HCT116 (cell line): ENCODE data around the gene FBXL17. TPM values are rescaled to one million over a fixed set of nuclear protein-coding genes. Genes with fewer than 3 reads are reported as not detected.

ENCODE experiments used
- ATAC-seq: fragments of 200-7000 bp; cut with Tn5 transposase; 2 replicates; pipeline ENCODE4 v1.9.1; 2020; ENCODE audit warnings: mild to moderate bottlenecking, moderate library complexity
- BruUV-seq: library from RNA; stranded (reverse); fragments of 400-500 nt; replicated peaks from 2 replicates; lab custom pipeline; 2021; lab: Mats Ljungman, UMichigan
- CTCF ChIA-PET: fragments of 300-600 bp; sonication (Branson Sonifier 250); formaldehyde crosslinking; loops from one replicate; lab custom pipeline; 2021; ENCODE audit warnings: antibody characterized with exemption; lab: Charles Lee
- POLR2A ChIA-PET: fragments of 300-600, 350-600 bp; sonication (Branson Sonifier 250); formaldehyde crosslinking; loops from one replicate; lab custom pipeline; 2021; ENCODE audit warnings: antibody characterized with exemption; lab: Charles Lee
- RAD21 ChIA-PET, 2 experiments: fragments of 300-600 bp; sonication (Branson Sonifier 250); formaldehyde crosslinking; loops; one replicate each; lab custom pipeline; 2023; ENCODE audit warnings: low total read pairs in 2 of 2; ENCODE audit not compliant: uncharacterized antibody in 2 of 2, unreplicated experiment in 2 of 2, low non-redundant PET in 1 of 2; lab: Charles Lee
- DNase-seq: peaks from one replicate; pipeline ENCODE4 v3.0.0-alpha.2; 2010; ENCODE audit warnings: low read depth, low spot score
- H2AFZ ChIP-seq: fragments of 200-600 bp; shearing (Covaris generic), sonication (generic); 2 replicates; pipeline ENCODE4 v1.6.1; 2017; ENCODE audit warnings: low read depth, mixed run types, mixed read lengths, antibody characterized with exemption, low read length; ENCODE audit not compliant: poor library complexity, severe bottlenecking
- H3K27ac ChIP-seq: 2 replicates; pipeline ENCODE4 v1.5.1; 2012; ENCODE audit warnings: low read depth, low read length
- H3K27me3 ChIP-seq: fragments of 200-600 bp; sonication (generic); 2 replicates; pipeline ENCODE4 v1.6.1; 2016; ENCODE audit warnings: mixed run types, low read length, mixed read lengths; ENCODE audit not compliant: insufficient read depth
- H3K36me3 ChIP-seq, 2 experiments: fragments of 200-500 bp in 1 of 2; fragments of 200-600 bp in 1 of 2; sonication (Bioruptor generic) in 1 of 2; sonication (generic) in 1 of 2; 2 replicates each; pipeline versions ENCODE4 v1.5.1 to v1.6.1; 2014 to 2016; ENCODE audit warnings: low read length in 2 of 2, inconsistent platforms in 1 of 2, mixed read lengths in 1 of 2, mixed run types in 1 of 2; ENCODE audit not compliant: insufficient read depth in 2 of 2, control insufficient read depth in 1 of 2
- H3K4me1 ChIP-seq, 2 experiments: fragments of 200-600 bp in 1 of 2; sonication (generic) in 1 of 2; 2 replicates each; pipeline versions ENCODE4 v1.5.1 to v1.6.1; 2012 to 2017; ENCODE audit warnings: low read length in 2 of 2, inconsistent platforms in 1 of 2, mild to moderate bottlenecking in 1 of 2, mixed read lengths in 1 of 2, mixed run types in 1 of 2, moderate library complexity in 1 of 2; ENCODE audit not compliant: insufficient read depth in 2 of 2, control insufficient read depth in 1 of 2
- H3K4me2 ChIP-seq: fragments of 200-600 bp; sonication (generic); 2 replicates; pipeline ENCODE4 v1.6.1; 2017; ENCODE audit warnings: mixed run types, low read length, mixed read lengths
- H3K4me3 ChIP-seq, 2 experiments: fragments of 200-600 bp in 1 of 2; sonication (generic) in 1 of 2; replicated peaks in 1 of 2; 2 replicates each; pipeline ENCODE4 v1.5.1; 2011 to 2016; ENCODE audit warnings: low read length in 2 of 2, control low read depth in 1 of 2, low read depth in 1 of 2, mild to moderate bottlenecking in 1 of 2, mixed read lengths in 1 of 2, mixed run types in 1 of 2
- H3K79me2 ChIP-seq: fragments of 200-600 bp; sonication (generic); 2 replicates; pipeline ENCODE4 v1.6.1; 2017; ENCODE audit warnings: mild to moderate bottlenecking, mixed run types, low read length, moderate library complexity, mixed read lengths; ENCODE audit not compliant: insufficient read depth
- H3K9ac ChIP-seq: fragments of 200-600 bp; sonication (generic); 2 replicates; pipeline ENCODE4 v1.6.1; 2016; ENCODE audit warnings: low read length, mixed read lengths
- H3K9me2 ChIP-seq: fragments of 200-600 bp; sonication (generic), shearing (Covaris generic); 2 replicates; pipeline ENCODE4 v1.6.1; 2017; ENCODE audit warnings: mixed run types, mild to moderate bottlenecking, moderate library complexity; ENCODE audit not compliant: insufficient read depth
- H3K9me3 ChIP-seq, 2 experiments: fragments of 200-500 bp in 1 of 2; fragments of 200-600 bp in 1 of 2; sonication (Bioruptor generic) in 1 of 2; sonication (generic) in 1 of 2; 2 replicates each; pipeline ENCODE4 v1.6.1; 2014 to 2017; ENCODE audit warnings: low read length in 2 of 2, mixed read lengths in 2 of 2, inconsistent platforms in 1 of 2, low read depth in 1 of 2, mild to moderate bottlenecking in 1 of 2, mixed run types in 1 of 2, moderate library complexity in 1 of 2; ENCODE audit not compliant: control insufficient read depth in 1 of 2, insufficient read depth in 1 of 2
- H4K20me1 ChIP-seq: fragments of 200-600 bp; sonication (generic), shearing (Covaris generic); 2 replicates; pipeline ENCODE4 v1.6.1; 2017; ENCODE audit warnings: mixed run types, mild to moderate bottlenecking, moderate library complexity; ENCODE audit not compliant: insufficient read depth
- ATF3 ChIP-seq: IDR thresholded peaks from 2 replicates; pipeline ENCODE4 v1.6.1; 2012
- CBX3 ChIP-seq: IDR thresholded peaks from 2 replicates; pipeline ENCODE4 v1.6.1; 2012; ENCODE audit warnings: low read depth
- CEBPB ChIP-seq: IDR thresholded peaks from 2 replicates; pipeline ENCODE4 v1.6.1; 2012; ENCODE audit warnings: low read depth
- CTCF ChIP-seq, 3 experiments: fragments of 200-600 bp in 1 of 3; sonication (generic) in 1 of 3; IDR thresholded peaks in 2 of 3; conservative IDR thresholded peaks in 1 of 3; 2 replicates each; pipeline ENCODE4 v1.5.1; 2012 to 2017; ENCODE audit warnings: low read depth in 2 of 3, low read length in 2 of 3, antibody characterized with exemption in 1 of 3, borderline replicate concordance in 1 of 3, control low read depth in 1 of 3, mild to moderate bottlenecking in 1 of 3, mixed read lengths in 1 of 3, mixed run types in 1 of 3, moderate library complexity in 1 of 3; ENCODE audit not compliant: insufficient read depth in 1 of 3
- FOSL1 ChIP-seq: IDR thresholded peaks from 2 replicates; pipeline ENCODE4 v1.6.1; 2012; ENCODE audit warnings: low read depth
- JUND ChIP-seq: IDR thresholded peaks from 2 replicates; pipeline ENCODE4 v1.6.1; 2012
- MAX ChIP-seq: IDR thresholded peaks from 2 replicates; pipeline ENCODE4 v1.6.1; 2012
- POLR2A ChIP-seq: IDR thresholded peaks from 2 replicates; pipeline ENCODE4 v1.7.0; 2011; ENCODE audit warnings: borderline replicate concordance; ENCODE audit not compliant: insufficient read depth, insufficient read length; ENCODE audit errors: extremely low read depth
- SIN3A ChIP-seq: IDR thresholded peaks from 2 replicates; pipeline ENCODE4 v1.6.1; 2012; ENCODE audit warnings: low read depth
- SP1 ChIP-seq: IDR thresholded peaks from 2 replicates; pipeline ENCODE4 v1.6.1; 2012; ENCODE audit warnings: low read depth
- SRF ChIP-seq: IDR thresholded peaks from 2 replicates; pipeline ENCODE4 v1.6.1; 2012; ENCODE audit warnings: low read depth
- TCF7L2 ChIP-seq: IDR thresholded peaks from 2 replicates; pipeline ENCODE4 v1.7.0; 2011; ENCODE audit warnings: borderline replicate concordance, inconsistent platforms; ENCODE audit not compliant: insufficient read depth, insufficient read length; ENCODE audit errors: extremely low read depth
- ZFX ChIP-seq: fragments of 450-650 bp; IDR thresholded peaks from 2 replicates; pipeline ENCODE4 v1.6.1; 2017
- intact Hi-C: fragments of 100-400 bp; cut with micrococcal nuclease; formaldehyde crosslinking; loops from 2 replicates; pipeline ENCODE4 v1.10.0; 2022
- total RNA-seq: library from RNA; stranded (reverse); gene quantifications from one replicate; pipeline ENCODE4 v1.2.1, GENCODE V29; 2021; ENCODE audit not compliant: unreplicated experiment
- TF ChIP-seq, protein P1 (sequence below): IDR thresholded peaks from 2 replicates; pipeline ENCODE4 v1.6.1; 2011; ENCODE audit warnings: mild to moderate bottlenecking, low read length, moderate library complexity; ENCODE audit not compliant: insufficient replicate concordance; ENCODE audit errors: extremely low read depth

FBXL17 gene
- total RNA-seq, 1 experiment from 2014 or later: 9.4 TPM

- no peak for TF ChIP-seq POLR2A
- no peak for TF ChIP-seq MAX
- TF ChIP-seq SRF: no peak
- no peak for TF ChIP-seq FOSL1
Measured at GRCh38 chr5:108312258-108312657, 69.6 kb downstream of the FBXL17 start (continued).

GRCh38 chr5:108311682-108312081, 70.2 kb downstream of the FBXL17 start:
- H3K36me3 ChIP-seq: no peaks in the 10 kb centered on the region
- H3K9me2 ChIP-seq: no peaks in the 10 kb centered on the region
- H4K20me1 ChIP-seq: no peaks in the 10 kb centered on the region
- TF ChIP-seq CBX3: no peak
- no peak for TF ChIP-seq SP1
- TF ChIP-seq SIN3A: no peak
- TF ChIP-seq, protein P1, sequence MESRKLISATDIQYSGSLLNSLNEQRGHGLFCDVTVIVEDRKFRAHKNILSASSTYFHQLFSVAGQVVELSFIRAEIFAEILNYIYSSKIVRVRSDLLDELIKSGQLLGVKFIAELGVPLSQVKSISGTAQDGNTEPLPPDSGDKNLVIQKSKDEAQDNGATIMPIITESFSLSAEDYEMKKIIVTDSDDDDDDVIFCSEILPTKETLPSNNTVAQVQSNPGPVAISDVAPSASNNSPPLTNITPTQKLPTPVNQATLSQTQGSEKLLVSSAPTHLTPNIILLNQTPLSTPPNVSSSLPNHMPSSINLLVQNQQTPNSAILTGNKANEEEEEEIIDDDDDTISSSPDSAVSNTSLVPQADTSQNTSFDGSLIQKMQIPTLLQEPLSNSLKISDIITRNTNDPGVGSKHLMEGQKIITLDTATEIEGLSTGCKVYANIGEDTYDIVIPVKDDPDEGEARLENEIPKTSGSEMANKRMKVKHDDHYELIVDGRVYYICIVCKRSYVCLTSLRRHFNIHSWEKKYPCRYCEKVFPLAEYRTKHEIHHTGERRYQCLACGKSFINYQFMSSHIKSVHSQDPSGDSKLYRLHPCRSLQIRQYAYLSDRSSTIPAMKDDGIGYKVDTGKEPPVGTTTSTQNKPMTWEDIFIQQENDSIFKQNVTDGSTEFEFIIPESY: no peak
- no peak for TF ChIP-seq TCF7L2
- no peak for TF ChIP-seq POLR2A
- no peak for TF ChIP-seq ATF3
- no peak for TF ChIP-seq ZFX
- no peak for TF ChIP-seq CEBPB
- TF ChIP-seq JUND: no peak
- no peak for TF ChIP-seq CTCF (IDR thresholded peaks at IDR 0.05 in 2 of 3, conservative IDR thresholded peaks at IDR 0.05 in 1 of 3; ENCODE audit: borderline replicate concordance in 1 of 3, insufficient read depth in 1 of 3, low read depth in 2 of 3, low read length in 2 of 3)
- ChIA-PET CTCF (no interaction called here), POLR2A (no interaction called here), RAD21 (no interaction called here)
- no peak overlapping the region for H3K4me3 ChIP-seq
- H3K27ac ChIP-seq: no peak overlapping the region
- ATAC-seq (no peak), DNase-seq (no peak)
- H3K9ac ChIP-seq: no peak overlapping the region
- H3K9me3 ChIP-seq: no peaks in the 10 kb centered on the region
- intact Hi-C loops: no loop called here
- H3K27me3 ChIP-seq: no peaks in the 10 kb centered on the region
- H3K79me2 ChIP-seq: no peaks in the 10 kb centered on the region
- no peak overlapping the region for H2AFZ ChIP-seq
- no peaks in the 10 kb centered on the region for H3K4me1 ChIP-seq
- no peak overlapping the region for H3K4me2 ChIP-seq
- BruUV-seq: no TSS peak
